GM21515 (cell line): ENCODE measurements around the gene TRAPPC2L.

Experiments
- ATAC-seq: cut with Tn5 transposase; IDR thresholded peaks from one replicate; pipeline ENCODE4 v1.9.1; 2021; ENCODE audit not compliant: unreplicated experiment

The TRAPPC2L gene

DNA sequence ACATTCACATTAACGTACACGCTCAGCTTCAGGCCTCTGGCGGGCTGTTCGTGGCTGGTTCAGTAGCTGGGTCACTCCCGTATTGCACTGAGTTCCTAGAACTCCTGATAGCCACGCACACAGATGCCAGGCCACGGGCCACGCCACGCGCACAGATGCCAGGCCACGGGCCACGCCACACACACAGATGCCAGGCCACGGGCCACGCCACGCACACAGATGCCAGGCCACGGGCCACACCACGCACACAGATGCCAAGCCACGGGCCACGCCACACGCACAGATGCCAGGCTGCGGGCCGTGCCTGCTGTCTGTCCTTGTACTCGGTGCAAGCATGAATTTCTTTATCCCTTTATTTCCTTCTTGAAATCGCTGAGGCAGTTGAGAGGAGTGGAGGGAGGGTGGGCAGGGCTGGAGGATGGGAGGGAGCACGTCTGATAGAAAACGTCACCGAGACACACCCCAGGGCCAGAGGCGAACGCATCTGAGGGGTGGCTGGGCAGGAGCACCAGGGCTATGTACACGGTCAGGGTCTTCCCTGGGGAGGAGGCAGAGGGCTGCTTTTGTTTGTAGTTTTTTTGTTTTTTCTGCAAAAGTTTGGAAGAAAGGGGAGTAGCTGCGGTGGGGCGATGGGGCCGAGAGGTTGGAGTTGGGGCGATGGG, 18.1 kb downstream of the TRAPPC2L start:
- ATAC-seq: no peak

DNA sequence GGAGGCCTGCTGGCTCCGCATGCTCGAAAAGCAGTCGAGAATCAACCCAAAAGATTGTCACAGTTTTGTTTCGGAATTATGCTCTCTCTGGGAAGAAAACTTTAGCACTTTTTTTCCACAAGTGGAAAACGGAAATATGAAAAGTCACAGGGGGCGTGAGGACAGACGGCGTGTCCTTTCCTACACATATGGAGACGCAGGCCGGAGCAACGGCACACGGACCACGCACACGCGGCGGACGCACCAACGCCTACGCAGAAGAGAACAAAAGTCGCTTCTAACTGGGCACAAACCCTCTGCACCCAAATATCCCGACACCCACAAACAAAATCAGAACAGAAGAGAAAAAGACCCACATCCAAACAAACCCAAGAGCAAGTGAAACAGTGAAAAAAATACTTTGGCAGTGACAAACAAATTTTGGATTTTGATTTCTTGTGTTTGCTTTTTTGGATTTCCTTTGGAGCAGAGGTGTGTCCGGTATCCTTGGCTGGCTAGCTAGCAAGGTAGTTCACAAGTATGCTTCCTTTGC, 18.8 kb downstream of the TRAPPC2L start:
- no peak for ATAC-seq

- no peak for ATAC-seq
These were observed 20.1 kb downstream of the TRAPPC2L start for GRCh38 chr16:88876942-88877526.

DNA sequence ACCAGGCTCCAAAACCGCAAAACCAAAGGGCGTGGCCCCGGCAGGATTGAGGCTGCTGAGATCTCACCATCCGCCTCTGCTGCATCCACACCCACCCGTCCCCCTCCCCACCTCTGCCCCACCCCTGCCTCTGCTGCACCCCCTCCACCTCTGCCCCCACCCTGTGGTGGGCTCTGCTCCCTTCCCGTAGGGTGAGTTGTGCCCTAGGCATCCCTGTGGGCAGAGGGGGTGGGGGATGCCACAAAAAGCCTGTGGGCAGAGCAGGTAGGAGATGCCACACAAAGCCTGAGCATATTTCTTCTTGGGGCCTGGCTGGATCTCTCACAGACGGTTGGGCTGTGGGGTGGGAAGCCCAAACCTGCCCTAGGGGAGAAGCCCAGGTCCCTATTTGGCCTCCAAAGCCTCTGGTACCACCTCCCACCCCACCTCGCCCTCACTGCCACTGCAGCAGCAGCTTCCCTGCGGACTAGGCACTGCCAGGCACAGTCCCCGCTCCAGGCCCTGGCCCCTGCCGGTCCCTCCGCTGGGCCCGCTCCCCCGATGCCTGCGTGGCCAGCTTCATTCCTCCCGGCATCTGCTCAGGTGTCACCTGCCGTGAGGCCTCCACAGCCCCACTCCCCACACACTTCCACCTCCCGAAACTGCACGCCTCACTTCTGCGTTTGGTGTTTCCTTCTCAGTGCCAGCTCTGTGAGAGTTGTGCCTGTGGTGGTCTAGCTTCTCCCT, 20.8 kb downstream of the TRAPPC2L start:
- ATAC-seq: no peak

- ATAC-seq: no peak
These were observed 21.4 kb downstream of the TRAPPC2L start for GRCh38 chr16:88878356-88878755.

- ATAC-seq: no peak
These were observed 22.2 kb downstream of the TRAPPC2L start for GRCh38 chr16:88878967-88879787.

GRCh38 chr16:88879788-88880055, 22.8 kb downstream of the TRAPPC2L start:
- no peak for ATAC-seq

DNA sequence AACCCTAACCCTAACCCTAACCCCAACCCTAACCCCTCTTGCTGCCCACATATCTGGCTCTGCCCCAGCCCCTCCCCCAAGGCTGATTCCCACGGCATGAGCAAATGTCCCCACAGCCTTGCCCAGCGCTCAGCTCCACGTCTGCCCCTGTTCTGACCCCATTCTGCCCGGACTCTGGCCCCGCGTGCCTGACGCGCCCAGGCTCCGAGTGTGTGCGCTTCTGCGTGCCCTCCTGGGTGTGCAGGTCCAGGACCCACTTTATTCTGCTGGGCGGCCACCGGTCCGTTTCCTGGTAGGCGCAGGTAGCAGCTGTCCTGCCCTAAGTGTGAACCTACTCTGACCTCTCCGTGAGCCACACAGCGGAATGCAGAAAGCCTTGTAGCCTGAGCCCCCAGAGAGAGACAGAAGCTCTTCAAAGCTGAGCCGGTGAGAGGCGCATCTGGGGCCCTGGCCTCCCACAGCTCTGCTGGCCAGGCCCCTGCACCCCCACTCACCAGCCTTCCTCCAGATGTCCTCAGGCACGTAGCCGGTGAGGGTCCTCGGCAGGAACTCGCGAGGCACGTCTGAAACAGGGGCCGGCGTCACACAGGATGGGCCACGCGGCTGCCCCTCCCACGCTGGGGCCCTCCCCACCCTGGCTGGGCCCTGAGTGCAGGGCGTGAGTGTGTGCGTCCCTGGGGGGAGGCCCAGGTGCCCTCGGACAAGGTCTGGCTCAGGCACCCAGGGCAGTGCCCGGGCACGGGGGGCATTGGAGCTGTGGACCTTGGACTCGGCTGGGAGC, 23.5 kb downstream of the TRAPPC2L start:
- ATAC-seq: no peak

GRCh38 chr16:88881007-88881615, 24.2 kb downstream of the TRAPPC2L start:
- no peak for ATAC-seq

GRCh38 chr16:88881675-88882357, 24.9 kb downstream of the TRAPPC2L start:
- ATAC-seq: no peak

DNA sequence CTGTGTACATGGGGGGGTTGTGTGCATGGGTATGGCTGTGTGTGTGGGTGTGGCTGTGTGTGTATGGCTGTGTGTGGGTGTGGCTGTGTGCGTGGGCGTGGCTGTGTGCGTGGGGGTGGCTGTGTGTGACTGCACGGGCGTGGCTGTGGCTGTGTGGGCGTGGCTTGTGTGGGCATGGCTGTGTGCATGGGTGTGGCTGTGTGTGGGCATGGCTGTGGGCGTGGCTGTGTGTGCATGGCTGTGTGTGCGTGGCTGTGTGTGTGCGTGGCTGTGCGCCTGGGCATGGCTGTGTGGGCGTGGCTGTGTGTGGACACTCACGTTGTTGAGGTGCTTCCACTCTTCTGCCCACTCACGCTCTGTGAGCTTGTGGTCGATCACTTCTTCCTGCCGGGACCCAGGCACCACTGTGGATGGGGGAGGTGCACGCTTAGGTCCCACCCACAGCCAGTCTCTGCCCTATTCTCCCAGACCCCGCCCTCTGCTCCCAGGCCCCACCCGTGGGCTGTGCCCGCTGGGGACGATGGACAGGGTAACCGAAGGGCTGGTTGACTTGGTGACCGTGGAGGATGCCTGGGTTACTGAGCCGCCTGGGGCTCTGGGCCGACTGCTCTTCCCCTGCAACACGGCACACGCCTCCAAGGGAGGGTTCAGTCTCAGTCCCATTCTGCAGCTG, 25.6 kb downstream of the TRAPPC2L start:
- ATAC-seq: no peak

- ATAC-seq: no peak
These were observed 26.4 kb downstream of the TRAPPC2L start for GRCh38 chr16:88883117-88883895.

DNA sequence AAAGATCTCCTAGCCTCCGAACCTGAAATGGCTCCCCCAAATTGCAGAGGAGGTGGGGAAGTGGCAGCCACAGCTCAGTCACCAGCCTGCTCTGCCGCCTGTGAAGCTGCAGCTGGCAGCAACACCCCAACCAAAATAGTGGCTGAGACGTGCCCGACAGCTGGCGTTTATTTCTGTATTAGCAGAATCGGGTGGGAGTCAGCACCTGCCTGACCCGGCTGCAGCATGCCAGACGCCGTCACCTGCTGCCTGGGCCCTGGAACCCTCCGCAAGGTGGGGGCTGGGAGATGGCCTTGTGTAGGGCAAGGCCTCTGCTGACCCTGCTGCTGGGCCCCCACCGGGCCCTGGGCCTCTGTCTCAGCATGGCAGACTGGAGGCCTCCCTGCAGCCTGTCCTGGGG, 27.0 kb downstream of the TRAPPC2L start:
- no peak for ATAC-seq

GRCh38 chr16:88884569-88885271, 27.8 kb downstream of the TRAPPC2L start:
- ATAC-seq: no peak

- ATAC-seq: no peak
These were observed 28.9 kb downstream of the TRAPPC2L start for GRCh38 chr16:88885693-88886280.

- ATAC-seq: no peak
These were observed 29.5 kb downstream of the TRAPPC2L start for GRCh38 chr16:88886420-88886844.

GRCh38 chr16:88886845-88887521, 30.1 kb downstream of the TRAPPC2L start:
- no peak for ATAC-seq
